GM18499 (cell line): ENCODE measurements around the gene CDK19.

ENCODE experiments used
- ATAC-seq: cut with Tn5 transposase; IDR thresholded peaks from one replicate; pipeline ENCODE4 v1.9.1; 2021; ENCODE audit warnings: moderate number of reproducible peaks; ENCODE audit not compliant: insufficient read depth, unreplicated experiment

CDK19 gene

GRCh38 chr6:110710115-110710514 is 105.2 kb downstream of the CDK19 start:
- no peak for ATAC-seq

GRCh38 chr6:110708295-110708950 is 106.8 kb downstream of the CDK19 start:
- no peak for ATAC-seq

- ATAC-seq, result no peak
Observed at GRCh38 chr6:110705543-110705942, 109.7 kb downstream of the CDK19 start.

GRCh38 chr6:110703906-110704594 is 111.2 kb downstream of the CDK19 start:
- ATAC-seq, result no peak

- no peak for ATAC-seq
Observed at GRCh38 chr6:110703010-110703905, 112.0 kb downstream of the CDK19 start.

GRCh38 chr6:110699780-110700179 is 115.5 kb downstream of the CDK19 start:
- ATAC-seq, result no peak

GRCh38 chr6:110693994-110694393 is 121.3 kb downstream of the CDK19 start:
- no peak for ATAC-seq

GRCh38 chr6:110693296-110693695 is 122.0 kb downstream of the CDK19 start:
- no peak for ATAC-seq

GRCh38 chr6:110690916-110691315 is 124.4 kb downstream of the CDK19 start:
- no peak for ATAC-seq

- no peak for ATAC-seq
Observed at GRCh38 chr6:110690106-110690654, 125.1 kb downstream of the CDK19 start.

GRCh38 chr6:110689275-110689935 is 125.9 kb downstream of the CDK19 start:
- no peak for ATAC-seq

- ATAC-seq, result no peak
Observed at GRCh38 chr6:110688661-110689268, 126.5 kb downstream of the CDK19 start.

- no peak for ATAC-seq
Observed at GRCh38 chr6:110687326-110687725, 127.9 kb downstream of the CDK19 start.

- ATAC-seq, result no peak
Observed at GRCh38 chr6:110683241-110683640, 132.0 kb downstream of the CDK19 start.

GRCh38 chr6:110682460-110682853 is 132.8 kb downstream of the CDK19 start:
- ATAC-seq, result peak; percentile 87

GRCh38 chr6:110681543-110682459 is 133.5 kb downstream of the CDK19 start:
- ATAC-seq, result no peak

- no peak for ATAC-seq
Observed at GRCh38 chr6:110676396-110676795, 138.9 kb downstream of the CDK19 start.

- no peak for ATAC-seq
Observed at GRCh38 chr6:110674096-110674495, 141.2 kb downstream of the CDK19 start.

- no peak for ATAC-seq
Observed at GRCh38 chr6:110672122-110672521, 143.1 kb downstream of the CDK19 start.
